Mucosa of gallbladder (tissue), 1 donor: Measurements from ENCODE around the gene ZNF580. TPM values are rescaled to one million over a fixed set of nuclear protein-coding genes. Genes with fewer than 3 reads are reported as not detected.

ENCODE experiments used
- DNase-seq: peaks from one replicate; pipeline ENCODE4 v3.0.0-alpha.2; 2020; ENCODE audit warnings: low spot score
- total RNA-seq: library from RNA; stranded (reverse); gene quantifications from one replicate; pipeline ENCODE4 v1.2.1, GENCODE V29; 2021
- donor health status: DM: no; HTN: no; CAD: no.

The ZNF580 gene, protein sequence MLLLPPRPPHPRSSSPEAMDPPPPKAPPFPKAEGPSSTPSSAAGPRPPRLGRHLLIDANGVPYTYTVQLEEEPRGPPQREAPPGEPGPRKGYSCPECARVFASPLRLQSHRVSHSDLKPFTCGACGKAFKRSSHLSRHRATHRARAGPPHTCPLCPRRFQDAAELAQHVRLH
- total RNA-seq = 47.3 TPM

DNA sequence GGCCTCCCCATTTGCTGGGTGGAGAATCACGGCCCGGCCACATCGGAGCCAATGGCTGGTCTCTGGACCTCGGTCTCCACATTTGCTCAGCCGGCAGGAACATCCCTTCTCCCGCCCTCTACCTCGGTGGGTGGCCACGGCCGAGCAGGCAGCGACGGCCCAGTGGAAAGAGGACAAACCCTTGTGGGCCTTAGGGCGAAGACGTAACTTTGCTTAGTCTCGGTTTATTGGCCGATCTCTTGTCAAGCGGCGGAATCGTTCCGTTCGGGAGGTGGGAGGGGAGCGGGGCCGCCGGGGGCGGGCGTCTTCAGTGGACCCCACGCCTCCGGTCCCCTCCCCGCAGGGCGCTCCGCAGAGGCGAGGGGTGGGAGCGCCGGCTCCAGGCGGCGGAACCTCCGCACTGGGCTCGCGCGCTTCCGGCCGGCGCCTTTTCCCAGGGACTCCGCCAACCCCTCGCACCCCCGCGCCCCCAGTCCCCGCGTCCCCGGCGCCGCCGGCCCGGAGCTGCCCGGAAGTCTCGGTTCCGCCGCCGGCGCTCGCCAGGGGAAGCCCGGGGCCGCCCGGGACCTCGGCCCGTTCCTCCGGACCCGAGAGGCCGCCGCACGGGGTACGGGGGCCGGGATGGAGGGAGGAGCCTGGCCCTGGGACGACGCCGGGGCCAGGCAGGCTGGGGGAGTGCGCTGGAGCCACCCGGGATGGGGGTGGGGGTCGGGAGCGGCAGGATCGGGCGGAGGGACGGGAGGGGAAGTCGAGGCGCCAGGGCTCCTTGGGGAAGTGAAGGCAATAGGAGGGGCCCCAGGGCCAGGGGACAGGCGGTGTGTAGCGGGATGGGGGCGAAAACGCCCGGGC is at the start of gene ZNF580:
Gene ZNF580 (plus strand): TSS at position 426 of the 849 bp plus-strand sequence. CDS start 1,507 bp downstream, outside the sequence.
- peak; percentile 59 for DNase-seq

DNA sequence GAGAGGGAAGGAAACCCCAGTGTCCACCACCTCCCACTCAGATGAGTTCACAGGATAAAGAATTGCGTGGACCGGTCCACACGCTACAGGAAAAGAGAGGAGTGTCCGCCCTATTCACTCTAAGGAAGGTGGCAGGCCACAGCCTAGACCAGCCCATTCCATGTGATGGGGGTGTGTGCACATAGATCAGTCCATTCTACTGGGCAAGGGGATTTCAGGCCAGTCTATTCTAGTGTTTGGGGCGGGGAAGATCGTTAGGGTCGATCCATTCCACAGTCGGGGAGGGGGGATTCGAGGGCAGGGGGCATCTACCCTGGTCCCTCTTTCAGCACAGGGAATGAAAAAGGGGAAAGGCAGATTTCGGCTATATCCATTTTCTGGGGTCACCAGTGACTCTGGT is 49.2 kb upstream of the ZNF580 start:
- DNase-seq = no peak

- no peak for DNase-seq
These were observed 48.3 kb upstream of the ZNF580 start for GRCh38 chr19:55592391-55593090.

DNA sequence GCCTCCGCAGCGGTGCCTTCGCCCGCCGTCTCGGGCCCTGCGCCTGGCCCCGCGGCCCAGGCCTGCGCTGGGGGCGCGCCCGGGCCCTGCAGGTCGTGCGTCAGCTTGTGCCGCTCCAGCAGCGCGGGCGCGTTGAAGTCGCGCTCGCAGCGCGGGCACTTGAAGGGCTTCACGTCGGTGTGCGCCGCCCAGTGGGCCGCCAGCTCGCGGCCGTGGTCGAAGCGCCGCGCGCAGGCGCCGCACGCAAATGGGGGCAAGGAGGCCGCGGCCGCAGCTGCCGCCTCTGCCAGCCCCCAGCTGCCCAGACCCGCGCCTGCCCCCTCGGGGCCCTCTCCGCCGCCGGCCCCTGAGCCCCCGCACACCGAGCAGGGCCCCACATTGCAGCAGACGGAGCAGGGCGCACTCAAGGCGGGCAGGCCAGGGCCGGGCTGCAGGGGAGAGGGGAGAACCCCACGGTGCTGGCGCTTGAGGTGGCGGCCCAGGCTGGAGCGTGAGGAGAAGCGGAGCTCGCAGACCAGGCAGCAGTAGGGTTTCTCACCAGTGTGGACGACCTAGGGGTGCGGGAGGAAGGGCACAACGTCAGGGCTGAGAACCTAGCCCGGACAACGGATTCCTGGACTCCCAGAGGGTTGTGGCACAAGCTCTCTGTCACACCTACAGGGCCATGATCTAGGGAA is 47.6 kb upstream of the ZNF580 start:
- no peak for DNase-seq

- DNase-seq = no peak
These were observed 45.7 kb upstream of the ZNF580 start for GRCh38 chr19:55594996-55595545.

- no peak for DNase-seq
These were observed 44.5 kb upstream of the ZNF580 start for GRCh38 chr19:55596304-55596703.

DNA sequence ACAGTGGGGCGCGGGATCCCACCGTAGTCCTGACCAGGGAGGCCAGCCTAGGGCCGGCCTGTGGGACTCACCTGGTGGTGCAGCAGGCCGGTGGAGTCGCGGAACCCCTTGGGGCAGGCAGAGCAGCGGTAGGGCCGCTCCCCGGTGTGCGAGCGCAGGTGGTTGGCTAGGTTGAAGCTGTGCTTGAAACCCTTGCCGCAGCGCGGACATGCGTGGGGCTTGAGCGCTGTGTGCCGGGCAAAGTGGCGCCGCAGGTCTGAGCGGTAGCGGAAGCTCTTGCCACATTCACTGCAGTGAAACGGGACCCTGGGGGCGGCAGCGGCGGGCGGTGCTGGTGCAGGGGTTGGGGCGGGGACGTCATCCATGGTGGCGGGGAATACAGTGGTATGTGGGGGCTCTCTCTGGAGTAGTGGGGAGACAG is 43.3 kb upstream of the ZNF580 start:
- DNase-seq = no peak

DNA sequence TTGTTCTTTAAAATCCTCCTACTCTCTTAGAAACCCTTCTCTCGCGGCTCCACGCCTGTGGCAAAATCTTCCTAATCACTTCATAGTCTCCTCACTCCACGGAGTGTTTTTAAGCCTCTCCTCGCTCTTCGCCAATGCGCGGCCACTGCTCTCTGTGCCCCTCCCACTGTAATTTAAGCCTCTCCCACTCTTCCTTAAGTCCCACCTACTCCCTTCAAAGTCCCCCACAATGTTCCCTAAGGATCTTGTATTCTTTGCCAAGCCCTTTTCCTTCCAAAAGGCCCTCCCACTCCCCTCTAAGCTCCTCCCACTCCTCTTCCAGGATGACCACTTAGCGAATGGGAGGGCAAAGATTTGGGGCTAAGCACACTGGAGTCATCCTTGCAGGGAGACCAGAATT is 42.8 kb upstream of the ZNF580 start:
- DNase-seq = no peak

- DNase-seq = peak; percentile 94
These were observed 41.9 kb upstream of the ZNF580 start for GRCh38 chr19:55598719-55599467.

DNA sequence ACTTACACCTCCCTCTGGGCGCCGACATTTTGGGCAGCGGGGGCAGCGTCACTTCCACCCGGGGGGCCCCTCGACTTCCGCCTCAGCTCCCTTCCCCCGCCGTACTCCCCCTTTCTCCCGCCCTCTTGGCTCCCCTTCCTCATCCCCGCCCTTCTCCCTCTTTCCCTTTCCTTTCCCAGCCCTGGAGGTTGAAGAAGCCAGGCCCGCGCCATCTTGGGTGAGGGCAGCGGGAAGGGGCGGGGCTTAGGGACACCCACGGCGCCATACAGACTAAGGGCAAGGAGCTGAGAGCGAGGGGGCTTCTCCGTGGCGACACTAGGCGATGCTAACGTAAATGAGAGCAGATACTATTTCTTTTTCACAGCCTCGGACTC is 41.3 kb upstream of the ZNF580 start, which contains the start of gene FIZ1:
Gene FIZ1 (minus strand): TSS at position 50 of the 374 bp plus-strand sequence. CDS start 1,652 bp downstream, outside the sequence.
- DNase-seq = peak; percentile 98

DNA sequence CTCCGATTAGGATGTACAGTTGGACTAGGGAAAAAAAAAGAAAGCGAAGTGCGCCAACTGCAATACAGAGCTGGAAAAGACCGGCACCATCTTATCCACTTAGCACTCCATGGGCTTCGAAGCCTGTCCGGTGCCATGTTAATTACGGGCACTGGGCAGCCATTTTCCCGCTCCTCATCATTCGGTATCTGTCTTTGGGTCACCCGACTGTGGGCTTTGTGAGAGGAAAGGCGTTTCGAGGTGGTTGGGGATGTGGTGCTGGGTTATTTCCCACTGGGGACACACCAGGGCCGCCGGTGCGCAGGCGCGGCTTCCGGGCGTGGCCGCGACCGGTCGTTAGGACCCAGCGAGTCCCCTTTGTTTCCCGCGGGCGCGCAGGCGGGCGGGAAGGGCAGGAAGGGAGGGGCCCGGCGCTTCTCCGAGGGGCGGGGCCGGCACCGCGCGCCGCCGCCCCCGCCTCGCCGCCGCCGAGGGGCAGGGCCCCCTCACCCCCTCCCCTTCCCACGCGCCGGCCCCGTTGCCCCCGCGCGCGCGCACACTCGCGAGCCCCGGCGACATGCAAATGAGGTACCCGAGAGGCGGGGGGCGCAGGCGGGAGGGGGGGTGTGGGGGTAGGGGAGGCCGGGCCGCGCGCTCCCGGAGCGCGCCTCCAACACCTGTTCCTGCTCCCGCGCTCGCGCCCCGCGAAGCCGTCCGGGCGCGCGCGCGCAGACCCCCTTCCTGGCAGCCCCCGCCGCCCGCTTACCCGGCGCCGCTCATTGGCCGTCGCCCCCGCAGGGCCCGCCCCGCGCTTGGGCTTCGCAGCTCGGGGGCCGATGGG is 40.8 kb upstream of the ZNF580 start, which contains the start of gene ZNF524:
Gene ZNF524 (plus strand): TSS at position 447 of the 820 bp plus-strand sequence. CDS start 1,825 bp downstream, outside the sequence.
- DNase-seq = peak; percentile 85

DNA sequence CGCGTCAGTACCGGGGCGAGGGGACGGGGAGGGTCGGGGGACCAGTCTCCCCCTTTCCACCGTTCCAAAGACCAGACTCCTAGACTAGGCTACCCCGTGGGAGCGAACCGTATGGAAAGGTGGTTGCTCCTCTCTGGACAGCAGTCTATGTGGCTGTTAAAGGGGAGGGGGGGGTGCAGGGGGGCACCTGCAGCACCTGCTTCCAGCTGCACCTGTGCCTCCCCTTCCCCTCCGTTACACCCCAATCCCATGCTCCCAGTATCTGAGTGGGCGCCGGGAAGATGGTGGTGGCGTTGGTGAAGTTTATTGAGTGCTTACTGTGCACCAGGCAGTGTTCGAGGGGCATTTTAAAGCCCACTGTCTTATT is 40.2 kb upstream of the ZNF580 start:
- no peak for DNase-seq

DNA sequence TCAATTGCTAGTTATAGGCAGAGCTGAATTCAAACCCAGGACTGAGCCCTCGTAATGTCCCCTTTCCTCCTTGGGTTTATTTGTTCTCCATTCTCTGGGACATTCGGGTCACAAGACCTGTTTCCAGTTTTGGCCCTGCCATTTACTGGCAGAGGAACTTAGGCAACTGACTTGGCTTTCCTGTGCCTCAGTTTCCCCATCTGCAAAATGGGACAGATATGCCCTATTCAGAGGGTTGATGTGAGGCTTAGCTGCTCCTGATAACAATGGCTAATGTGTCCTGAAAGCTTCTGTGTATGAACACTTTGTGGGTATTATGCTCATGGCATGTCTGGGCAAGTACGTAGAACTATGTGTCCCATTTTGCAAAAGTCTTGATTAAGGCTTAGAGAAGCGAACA is 39.7 kb upstream of the ZNF580 start:
- no peak for DNase-seq

DNA sequence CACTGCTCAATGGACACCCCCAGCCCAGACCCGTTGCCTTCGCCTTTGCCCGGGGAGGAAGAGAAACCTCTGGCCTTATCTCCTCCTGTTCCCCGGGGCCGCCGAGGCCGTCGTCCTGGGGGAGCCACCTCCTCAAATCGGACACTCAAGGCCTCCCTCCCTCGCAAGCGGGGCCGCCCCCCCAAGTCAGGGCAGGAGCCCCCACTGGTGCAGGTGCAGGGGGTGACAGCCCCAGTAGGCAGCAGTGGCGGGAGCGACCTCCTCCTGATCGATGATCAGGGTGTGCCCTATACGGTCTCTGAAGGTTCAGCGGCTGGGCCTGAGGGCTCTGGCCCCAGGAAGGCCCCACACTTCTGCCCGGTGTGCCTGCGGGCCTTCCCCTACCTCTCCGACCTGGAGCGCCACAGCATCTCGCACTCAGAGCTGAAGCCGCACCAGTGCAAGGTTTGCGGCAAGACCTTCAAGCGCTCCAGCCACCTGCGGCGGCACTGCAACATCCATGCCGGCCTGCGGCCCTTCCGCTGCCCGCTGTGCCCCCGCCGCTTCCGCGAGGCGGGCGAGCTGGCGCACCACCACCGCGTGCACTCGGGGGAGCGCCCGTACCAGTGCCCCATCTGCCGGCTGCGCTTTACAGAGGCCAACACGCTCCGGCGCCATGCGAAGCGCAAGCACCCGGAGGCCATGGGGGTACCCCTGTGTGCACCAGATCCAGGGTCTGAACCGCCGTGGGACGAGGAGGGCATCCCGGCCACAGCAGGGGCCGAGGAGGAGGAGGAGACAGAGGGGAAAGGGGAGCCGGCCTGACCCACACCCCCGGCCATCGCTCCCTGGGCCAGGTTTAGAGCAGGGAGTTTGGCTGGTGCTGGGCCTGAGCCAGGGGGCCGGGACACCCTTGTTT is 38.4 kb upstream of the ZNF580 start:
- DNase-seq = no peak

DNA sequence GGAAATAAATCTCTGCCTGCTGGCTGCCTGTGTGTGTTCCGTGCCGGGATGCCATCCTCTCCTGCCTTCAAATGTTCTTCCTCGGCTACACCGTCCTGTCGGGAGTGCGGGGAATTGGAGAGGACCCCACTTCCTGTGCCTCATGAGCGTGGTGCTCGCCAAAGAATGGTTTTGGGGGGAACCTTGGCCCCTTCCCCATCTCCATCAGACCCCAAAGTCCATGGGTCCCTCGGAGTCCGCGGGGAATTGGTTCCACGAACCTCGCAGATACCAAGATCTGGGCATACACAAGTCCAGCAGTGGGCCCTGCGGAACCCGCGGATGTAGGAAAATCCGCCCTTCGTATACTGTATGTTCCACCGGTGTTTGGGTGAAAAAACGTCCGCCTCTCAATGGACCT is 37.7 kb upstream of the ZNF580 start:
- DNase-seq = no peak

DNA sequence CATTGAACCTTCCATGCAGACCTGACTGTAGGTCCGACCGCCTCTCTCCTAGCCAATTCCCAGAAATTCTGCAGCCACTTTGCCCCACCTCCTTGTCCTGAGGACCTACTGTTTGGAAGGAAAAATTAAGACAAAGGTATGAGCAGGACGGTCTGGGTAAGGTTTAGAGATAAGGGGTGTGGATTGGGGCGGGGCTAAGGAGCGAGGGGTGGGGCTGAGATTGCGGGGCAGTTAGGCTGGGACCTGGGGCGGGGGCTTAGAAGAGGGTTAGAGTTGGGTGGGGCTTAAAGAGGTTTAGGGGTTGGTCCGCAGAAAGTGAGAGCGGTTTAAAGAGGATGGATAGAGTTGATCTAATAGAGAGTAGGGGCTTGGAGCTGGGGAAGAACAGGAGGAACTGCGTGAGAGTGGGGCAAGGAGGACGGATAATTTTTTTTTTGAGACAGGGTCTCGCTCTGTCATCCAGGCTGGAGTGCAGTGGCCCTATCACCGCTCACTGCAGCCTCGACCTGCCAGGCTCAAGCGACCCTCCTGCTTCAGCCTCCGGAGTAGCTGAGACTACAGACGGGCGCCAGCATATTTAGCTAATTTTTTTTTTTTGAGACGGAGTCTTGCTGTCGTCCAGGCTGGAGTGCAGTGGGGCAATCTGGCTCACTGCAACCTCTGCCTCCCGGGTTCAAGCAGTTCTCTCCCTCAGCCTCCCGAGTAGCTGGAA is 37.1 kb upstream of the ZNF580 start:
- DNase-seq = no peak

- DNase-seq = peak; percentile 97
These were observed 35.6 kb upstream of the ZNF580 start for GRCh38 chr19:55605207-55605636.
